SK-N-SH treated with all-trans-retinoic acid at 6 μM for 48 hours (cell line): ENCODE measurements around the gene MYBPC1.

Experiments
- ESRRG ChIP-seq: fragments of 250-450 bp; sonication (Bioruptor Pico); IDR thresholded peaks from 2 replicates; pipeline ENCODE4 v1.6.1; 2021; ENCODE audit warnings: mild to moderate bottlenecking
- ISL1 ChIP-seq: fragments of 250-450 bp; sonication (Bioruptor Pico); IDR thresholded peaks from 2 replicates; pipeline ENCODE4 v2.1.2; 2022; ENCODE audit warnings: mild to moderate bottlenecking, moderate library complexity
- PPARA ChIP-seq: fragments of 250-450 bp; sonication (Bioruptor Pico); IDR thresholded peaks from 2 replicates; pipeline ENCODE4 v1.5.0; 2020; ENCODE audit warnings: mild to moderate bottlenecking, borderline replicate concordance
- ZFP3 ChIP-seq: fragments of 250-450 bp; sonication (Bioruptor Pico); IDR thresholded peaks from 2 replicates; pipeline ENCODE4 v1.5.0; 2020; ENCODE audit warnings: mild to moderate bottlenecking, moderate library complexity

DNA sequence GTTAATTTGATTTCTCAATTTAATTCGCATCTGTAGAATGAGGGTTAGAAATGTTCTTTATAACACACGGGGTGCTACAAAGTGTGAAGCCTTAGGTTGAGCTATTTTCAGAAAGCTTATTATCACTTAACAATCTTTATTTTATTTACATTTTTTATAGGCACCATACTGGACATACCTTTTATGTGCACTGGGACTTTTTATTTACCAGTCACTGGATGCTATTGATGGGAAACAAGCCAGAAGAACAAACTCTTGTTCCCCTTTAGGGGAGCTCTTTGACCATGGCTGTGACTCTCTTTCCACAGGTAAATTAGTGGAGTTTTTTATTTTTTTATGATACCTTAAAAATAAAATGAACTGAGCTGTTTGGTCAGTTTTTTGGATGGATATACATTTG is 119.2 kb downstream of the MYBPC1 start:
- no peak for TF ChIP-seq ESRRG
- no peak for TF ChIP-seq ISL1 (CRISPR knock-in tag)
- no peak for TF ChIP-seq ZFP3
- TF ChIP-seq PPARA (CRISPR knock-in tag): no peak
